ENCODE results near the gene HMGCR. TPM values are rescaled to one million over a fixed set of nuclear protein-coding genes. Genes with fewer than 3 reads are reported as not detected.

HMGCR gene
- total RNA-seq, 1 donor from 2014 or later = 163 TPM

DNA sequence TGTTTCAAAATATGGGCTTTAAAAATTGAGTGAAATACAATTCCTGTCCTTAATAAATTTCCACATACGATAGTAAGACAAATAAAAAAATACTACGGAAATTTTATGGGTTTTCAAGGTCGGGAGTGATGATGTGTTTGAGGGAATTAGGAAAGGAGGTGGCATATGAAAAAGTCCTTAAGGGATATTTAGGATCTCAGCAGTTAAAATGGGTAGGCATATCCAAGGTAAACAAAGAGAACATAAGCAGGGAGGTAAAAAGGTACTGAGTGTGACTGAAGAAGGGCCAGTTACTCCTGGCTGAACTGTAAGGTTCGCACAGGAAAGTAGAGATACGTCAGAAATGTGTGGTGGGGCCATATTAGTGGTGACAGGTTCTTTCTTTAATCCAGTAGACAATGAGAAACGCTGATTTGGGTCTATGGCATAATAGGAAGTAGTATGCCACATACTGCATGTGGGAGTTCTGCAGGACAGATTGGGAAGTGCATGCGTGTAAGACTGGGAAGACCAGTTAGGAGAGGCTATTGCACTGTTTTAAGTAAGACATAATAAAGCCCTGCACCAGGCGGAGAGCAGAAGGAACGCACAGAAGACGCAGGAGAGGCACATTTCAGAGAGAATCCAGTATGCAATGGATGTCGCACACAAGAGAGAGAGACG, 937 bp upstream of the HMGCR start:
- Mint-ChIP-seq H3K27me3 (no peaks in the 10 kb centered on the region), H3K4me3 (ENCODE audit: low read depth) (no peak overlapping the region), H3K36me3 (ENCODE audit: insufficient read depth) (no peaks in the 10 kb centered on the region), H3K9me3 (ENCODE audit: low read depth) (no peaks in the 10 kb centered on the region), H3K4me1 (ENCODE audit: low read depth) (peaks cover 34% of the 10 kb centered on the region), H3K27ac (no peak overlapping the region)
- DNase-seq (ENCODE audit: low spot score, unreplicated experiment) = no peak
- TF ChIP-seq CTCF (IDR thresholded peaks at IDR 0.05; ENCODE audit: unreplicated experiment) = peak; percentile 51

GRCh38 chr5:75337366-75338021, 474 bp downstream of the HMGCR start:
- Mint-ChIP-seq H3K27me3 (no peaks in the 10 kb centered on the region), H3K36me3 (ENCODE audit: insufficient read depth) (no peaks in the 10 kb centered on the region), H3K9me3 (ENCODE audit: low read depth) (no peaks in the 10 kb centered on the region), H3K4me1 (ENCODE audit: low read depth) (peaks cover 38% of the 10 kb centered on the region), H3K27ac (no peak overlapping the region), H3K4me3 (ENCODE audit: low read depth) (no peak overlapping the region)
- DNase-seq (ENCODE audit: low spot score, unreplicated experiment) = peak; percentile 27
- TF ChIP-seq CTCF (IDR thresholded peaks at IDR 0.05; ENCODE audit: unreplicated experiment) = no peak

DNA sequence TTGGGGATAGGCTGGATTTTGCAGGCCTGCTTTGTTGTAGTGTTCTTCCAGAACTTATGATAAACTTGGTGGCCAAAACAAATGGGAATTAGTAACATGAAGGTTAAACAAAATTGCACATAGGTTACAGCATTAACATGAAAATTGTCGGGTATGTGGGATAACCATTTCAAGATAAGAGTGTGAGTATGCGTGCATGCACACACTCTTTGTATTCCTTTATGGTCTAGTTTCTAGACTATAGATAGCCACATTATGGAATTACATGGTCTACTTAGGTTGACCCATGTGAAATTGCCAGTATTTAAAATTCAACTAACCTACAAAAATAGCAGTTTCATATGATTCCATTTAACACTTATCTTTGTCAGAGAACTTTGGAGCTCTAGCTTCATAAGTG, 1.4 kb downstream of the HMGCR start:
- H3K27ac Mint-ChIP-seq = peak overlapping the region; percentile 56
- no peak for DNase-seq (ENCODE audit: low spot score, unreplicated experiment)
- TF ChIP-seq CTCF (IDR thresholded peaks at IDR 0.05; ENCODE audit: unreplicated experiment) = no peak
- H3K4me3 Mint-ChIP-seq (ENCODE audit: low read depth) = no peak overlapping the region
- H3K27me3 Mint-ChIP-seq = no peaks in the 10 kb centered on the region
- H3K36me3 Mint-ChIP-seq (ENCODE audit: insufficient read depth) = peaks cover 2% of the 10 kb centered on the region
- H3K9me3 Mint-ChIP-seq (ENCODE audit: low read depth) = no peaks in the 10 kb centered on the region
- peaks cover 38% of the 10 kb centered on the region for H3K4me1 Mint-ChIP-seq (ENCODE audit: low read depth)

- Mint-ChIP-seq H3K27me3 (no peaks in the 10 kb centered on the region), H3K9me3 (ENCODE audit: low read depth) (no peaks in the 10 kb centered on the region), H3K4me1 (ENCODE audit: low read depth) (peaks cover 38% of the 10 kb centered on the region), H3K27ac (peak overlapping the region; percentile 23), H3K4me3 (ENCODE audit: low read depth) (peak overlapping the region; percentile 43), H3K36me3 (ENCODE audit: insufficient read depth) (peaks cover 12% of the 10 kb centered on the region)
- DNase-seq (ENCODE audit: low spot score, unreplicated experiment) = no peak
- TF ChIP-seq CTCF (IDR thresholded peaks at IDR 0.05; ENCODE audit: unreplicated experiment) = no peak
These were observed 3.9 kb downstream of the HMGCR start for GRCh38 chr5:75340714-75341478.

- Mint-ChIP-seq H3K4me1 (ENCODE audit: low read depth) (peaks cover 38% of the 10 kb centered on the region), H3K9me3 (ENCODE audit: low read depth) (no peaks in the 10 kb centered on the region), H3K4me3 (ENCODE audit: low read depth) (no peak overlapping the region), H3K36me3 (ENCODE audit: insufficient read depth) (peaks cover 14% of the 10 kb centered on the region), H3K27me3 (no peaks in the 10 kb centered on the region), H3K27ac (no peak overlapping the region)
- DNase-seq (ENCODE audit: low spot score, unreplicated experiment) = no peak
- TF ChIP-seq CTCF (IDR thresholded peaks at IDR 0.05; ENCODE audit: unreplicated experiment) = no peak
These were observed 4.9 kb downstream of the HMGCR start for GRCh38 chr5:75341934-75342333.
